GM19463 (cell line): Measurements from ENCODE around the gene KRT79.
"Not testable (repeated sequence)": the region's sequence is repeated elsewhere in the genome, so short reads cannot be mapped to it uniquely, and the experiment has no call there.

Experiments used
- ATAC-seq: cut with Tn5 transposase; IDR thresholded peaks from one replicate; pipeline ENCODE4 v1.9.1; 2021; ENCODE audit warnings: mild to moderate bottlenecking, moderate library complexity; ENCODE audit not compliant: unreplicated experiment

The KRT79 gene

DNA sequence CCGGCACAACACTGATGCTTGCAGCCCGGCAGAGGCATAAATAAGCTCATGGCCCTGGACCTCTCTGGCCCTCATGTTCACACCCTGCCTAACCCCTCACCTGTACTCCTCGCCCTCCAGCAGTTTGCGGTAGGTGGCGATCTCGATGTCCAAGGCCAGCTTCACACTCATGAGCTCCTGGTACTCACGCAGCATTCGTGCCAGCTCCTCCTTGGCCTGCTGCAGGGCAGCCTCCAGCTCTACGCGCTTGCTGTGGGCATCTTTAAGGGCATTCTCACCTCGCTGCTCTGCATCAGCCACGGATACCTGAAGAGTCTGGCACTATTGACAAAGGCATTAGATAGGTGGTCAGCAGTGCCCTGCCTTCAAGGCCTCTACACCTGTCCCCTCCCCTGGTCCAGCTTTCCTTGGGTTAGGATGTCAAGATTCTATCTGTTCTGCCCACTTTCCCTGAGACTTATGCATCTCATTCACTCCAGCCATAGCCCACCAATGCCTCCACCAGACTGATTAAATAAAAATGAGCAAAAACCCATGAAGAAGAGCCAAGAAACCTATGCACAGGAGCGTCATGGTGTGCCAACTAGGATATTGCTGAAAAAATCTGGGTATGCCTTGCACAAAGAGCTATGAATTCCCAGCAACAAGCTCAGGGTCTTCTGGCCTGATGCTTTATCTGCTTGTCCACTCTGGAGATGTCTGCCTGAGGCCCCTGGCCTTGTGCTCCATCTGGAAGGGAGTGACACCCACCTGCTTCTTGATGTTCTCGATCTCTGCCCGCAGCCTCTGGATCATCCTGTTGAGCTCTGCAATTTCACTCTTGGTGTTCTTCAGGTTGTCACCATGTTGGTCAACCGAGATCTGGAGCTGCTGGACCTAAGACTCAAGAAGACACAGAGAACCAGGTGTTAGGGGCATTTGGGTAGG, 26.3 kb downstream of the KRT79 start:
- ATAC-seq = no peak

DNA sequence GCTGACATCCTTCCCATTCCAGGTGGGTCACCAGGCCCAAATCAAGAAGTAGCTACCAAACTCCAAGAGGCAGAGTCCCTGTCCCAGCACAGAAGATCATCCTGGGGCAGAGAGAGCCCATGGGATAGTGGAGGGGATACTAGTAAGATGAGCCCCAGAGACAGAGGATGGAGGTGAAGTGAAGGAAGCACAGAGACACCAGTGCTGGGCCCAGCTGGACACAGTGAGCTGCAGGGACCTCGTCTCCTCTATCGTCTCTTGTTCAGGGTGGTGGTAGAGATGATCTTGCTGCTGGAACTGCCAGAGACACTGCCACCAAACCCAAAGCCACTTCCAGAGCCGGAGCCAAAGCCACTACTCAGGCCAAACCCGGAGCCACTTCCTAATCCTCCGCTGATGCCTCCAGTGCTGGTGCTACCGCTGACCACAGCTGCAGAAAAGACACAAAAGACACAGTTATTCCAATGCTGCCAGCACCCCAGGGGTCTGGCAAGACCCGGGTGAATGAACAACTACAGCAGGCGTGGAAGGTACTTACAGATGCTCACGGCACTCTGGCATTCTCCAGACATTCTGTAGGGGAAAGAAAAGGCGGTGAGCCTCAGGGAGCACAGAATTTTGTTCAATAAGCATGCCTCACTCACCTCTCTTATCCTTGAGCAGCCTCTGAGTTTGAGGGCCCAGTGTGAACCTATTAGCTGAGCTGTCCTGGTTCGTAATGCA, 27.1 kb downstream of the KRT79 start:
- ATAC-seq = no peak

DNA sequence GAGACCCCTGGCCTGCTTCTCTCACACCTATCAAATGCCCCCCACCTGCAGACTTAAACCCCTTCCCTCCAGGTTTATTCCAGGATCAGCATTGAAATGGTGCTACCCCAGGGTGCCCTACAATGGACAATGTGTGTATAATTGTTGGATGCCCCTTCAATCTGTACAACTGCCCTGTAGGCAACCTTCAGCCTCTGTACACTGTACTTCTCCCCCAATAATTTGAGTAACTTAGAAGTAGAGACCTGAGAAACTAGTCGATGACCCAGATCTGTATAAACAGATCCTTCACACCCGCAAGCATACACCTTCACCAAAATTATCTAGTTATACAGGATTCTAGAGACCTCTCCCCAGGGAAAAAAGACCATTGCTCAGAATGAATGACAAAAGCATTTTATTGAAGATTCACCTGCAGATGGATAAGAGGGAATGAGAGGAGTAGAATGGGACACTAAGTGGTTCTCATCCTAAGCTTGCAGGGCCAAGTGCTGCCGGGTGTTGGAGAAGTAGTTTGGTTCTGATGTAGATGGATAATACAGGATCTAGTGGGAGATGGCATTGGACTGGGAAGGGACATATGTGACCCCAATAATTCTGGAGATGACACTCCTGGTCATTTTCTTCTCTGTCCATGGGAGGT, 27.8 kb downstream of the KRT79 start:
- no peak for ATAC-seq

DNA sequence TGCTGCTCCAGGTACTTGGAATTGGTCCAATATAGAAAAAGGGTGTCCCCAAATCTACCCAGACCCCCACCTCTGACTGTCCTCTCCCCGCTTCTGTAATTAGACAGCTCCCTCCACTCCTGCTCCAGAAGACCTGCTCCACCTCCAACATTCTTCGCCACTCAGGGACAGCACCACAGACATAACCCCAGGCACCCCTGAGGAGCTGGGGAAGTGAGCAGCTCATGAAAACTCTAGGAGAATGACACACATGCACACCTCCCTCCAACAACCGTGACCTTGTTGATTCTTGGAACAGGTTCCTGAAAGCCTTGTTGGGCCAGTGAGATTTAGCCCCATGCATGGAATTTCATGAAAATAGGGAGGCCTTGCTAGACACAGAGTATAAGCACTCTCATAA, 28.4 kb downstream of the KRT79 start:
- ATAC-seq = no peak

DNA sequence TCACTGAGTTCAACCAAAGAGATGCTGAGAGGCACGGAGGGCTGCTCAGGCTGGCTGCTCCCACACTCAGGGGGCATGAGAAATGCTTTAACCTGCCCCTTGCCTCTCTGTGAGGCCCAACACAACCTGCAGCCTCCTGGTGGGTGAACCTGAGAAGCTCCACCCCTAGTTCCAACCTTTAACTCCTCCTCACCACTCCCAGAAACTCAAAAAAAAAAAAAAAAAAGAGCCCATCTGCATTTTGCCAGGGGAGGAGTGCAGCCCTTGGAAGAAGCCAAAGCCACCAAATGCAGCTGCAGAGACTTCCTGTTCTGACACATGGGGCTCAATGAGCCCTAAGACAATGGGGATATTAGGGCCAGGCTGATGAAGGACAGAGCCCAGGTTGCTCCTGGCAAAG, 29.1 kb downstream of the KRT79 start:
- ATAC-seq = no peak

DNA sequence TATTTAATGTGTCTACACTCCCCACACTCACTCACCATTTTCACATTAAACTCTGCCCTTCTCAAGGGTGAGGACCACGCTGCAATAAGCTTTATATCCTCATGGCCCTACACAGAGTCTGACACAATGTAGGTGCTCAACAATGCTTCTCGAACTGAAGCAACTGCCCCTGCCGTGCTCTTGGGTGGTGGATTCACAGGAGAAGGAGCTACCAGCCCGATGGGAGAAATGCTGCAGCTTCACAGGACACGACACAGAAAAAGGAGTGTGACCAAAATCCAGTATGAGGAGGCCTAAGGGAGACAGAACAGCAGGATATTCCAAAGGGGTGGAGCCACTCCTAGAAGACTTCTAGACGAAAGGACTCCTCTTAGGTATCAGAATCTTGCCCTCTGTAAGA, 31.7 kb downstream of the KRT79 start:
- no peak for ATAC-seq

DNA sequence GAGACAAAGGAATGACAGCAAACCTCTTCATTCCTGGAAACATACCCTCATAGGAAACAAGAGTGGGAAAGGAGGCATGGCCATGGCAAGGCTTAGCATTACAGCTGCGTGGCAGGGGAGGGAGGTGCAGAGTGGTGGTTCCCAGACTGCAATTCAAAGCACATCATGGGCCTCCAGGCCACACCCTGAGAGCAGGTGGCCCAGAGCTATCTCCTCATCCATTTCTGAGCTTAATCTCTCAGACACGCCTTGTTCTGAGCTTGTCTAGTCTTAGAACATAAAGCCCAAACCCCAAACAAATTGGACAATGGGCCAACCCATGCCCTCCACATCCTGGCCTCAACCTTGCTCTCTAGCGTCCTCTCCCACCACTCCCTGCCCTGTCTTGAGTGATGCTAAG, 32.3 kb downstream of the KRT79 start:
- ATAC-seq = no peak

DNA sequence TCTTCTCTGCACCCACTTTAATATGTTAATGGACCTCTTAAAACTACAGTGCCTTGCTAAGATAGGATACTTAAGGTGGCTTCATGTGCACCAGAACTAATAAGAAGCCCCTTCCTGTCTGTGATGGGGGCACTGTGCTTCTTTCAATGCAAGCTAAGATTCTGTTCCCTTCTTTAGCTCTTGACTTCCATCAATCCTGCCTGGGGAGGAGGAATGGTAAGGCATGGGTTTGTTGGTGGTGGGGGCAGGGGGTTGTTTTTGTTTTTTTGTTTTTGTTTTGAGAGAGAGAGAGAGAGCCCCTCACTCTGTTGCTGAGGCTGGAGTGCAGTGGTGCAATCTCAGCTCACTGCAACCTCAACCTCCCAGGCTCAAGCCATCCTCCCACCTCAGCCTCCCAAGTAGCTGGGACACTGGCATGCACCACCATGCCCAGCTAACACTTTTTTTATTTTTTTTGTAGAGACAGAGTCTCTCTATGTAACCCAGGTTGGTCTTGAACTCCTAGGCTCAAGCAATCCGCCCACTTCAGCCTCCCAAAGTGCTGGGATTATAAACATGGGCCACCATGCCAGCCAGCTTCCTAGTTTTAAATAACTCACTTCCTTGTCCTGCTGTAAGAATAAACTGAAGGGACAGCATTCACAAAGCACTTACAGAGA, 33.7 kb downstream of the KRT79 start:
- ATAC-seq = no peak

DNA sequence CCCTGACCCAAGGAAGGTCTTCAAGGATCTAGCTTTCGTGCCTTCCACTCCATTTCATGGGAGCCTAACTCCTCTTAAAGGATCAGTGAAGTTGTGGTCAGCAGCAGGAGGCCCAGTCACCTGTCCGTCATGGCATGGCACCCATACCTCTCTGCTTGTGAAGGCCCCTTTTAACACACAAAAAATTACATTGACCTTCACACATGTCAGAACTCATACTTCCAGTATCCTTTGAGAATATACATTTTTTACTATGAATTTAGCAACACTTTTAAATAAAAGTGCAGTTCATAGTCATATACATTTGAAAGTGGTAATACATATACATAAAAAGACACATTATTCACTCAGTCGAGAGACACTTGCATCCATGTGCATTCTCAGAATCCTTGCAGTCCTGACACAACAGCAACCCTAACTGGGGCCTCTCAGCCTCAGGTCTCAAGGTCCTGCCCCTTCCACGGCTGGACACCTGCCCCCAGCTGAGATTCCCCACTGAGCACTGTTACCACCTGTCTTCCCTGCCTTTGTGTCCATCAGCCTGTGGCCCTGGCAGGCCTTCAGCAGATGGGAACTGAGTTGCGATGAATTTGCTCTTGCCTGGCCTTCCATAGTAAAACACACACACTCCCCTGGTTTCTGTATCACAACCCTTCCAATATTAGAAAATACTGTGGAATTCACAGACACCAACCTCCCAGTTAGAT, 34.5 kb downstream of the KRT79 start:
- no peak for ATAC-seq

DNA sequence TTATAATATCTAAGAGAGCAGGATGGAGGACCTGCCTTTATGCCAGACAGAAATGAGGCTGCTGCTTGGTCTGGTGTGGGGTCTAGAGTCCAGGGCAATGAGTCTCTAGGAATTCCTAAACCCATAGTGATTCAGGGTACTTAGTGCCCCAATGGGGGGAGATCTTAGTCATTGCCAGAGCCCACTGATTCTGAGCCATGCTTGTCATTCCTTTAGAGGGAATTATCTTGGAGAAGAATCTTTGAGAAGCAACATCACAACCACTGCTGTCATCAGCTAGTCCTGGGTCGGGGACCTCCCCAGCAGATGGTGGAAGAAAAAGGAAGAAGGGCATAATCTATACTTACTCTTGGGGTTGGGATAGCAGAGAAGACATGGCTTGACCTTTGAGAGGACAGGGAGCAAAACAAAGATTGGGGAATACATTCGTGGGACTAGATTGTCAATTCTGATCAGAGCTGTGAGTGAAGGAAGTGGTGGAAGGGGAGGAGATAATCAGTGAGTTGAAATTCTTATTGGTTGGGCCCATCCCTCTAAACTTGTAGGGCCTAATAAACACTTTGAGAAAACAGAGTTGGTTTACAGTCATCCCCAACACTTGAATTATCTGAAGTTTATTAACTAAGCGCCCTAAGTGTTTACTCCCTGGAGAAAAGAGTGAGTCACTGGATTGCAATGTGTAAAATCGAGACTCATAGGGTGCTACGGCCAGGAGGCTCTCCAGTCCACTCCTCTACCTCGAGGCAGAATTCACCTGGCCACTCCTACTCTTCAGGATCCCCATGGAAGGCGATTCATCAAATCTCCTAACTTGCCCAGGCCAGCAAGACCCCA, 35.2 kb downstream of the KRT79 start:
- ATAC-seq = no peak

DNA sequence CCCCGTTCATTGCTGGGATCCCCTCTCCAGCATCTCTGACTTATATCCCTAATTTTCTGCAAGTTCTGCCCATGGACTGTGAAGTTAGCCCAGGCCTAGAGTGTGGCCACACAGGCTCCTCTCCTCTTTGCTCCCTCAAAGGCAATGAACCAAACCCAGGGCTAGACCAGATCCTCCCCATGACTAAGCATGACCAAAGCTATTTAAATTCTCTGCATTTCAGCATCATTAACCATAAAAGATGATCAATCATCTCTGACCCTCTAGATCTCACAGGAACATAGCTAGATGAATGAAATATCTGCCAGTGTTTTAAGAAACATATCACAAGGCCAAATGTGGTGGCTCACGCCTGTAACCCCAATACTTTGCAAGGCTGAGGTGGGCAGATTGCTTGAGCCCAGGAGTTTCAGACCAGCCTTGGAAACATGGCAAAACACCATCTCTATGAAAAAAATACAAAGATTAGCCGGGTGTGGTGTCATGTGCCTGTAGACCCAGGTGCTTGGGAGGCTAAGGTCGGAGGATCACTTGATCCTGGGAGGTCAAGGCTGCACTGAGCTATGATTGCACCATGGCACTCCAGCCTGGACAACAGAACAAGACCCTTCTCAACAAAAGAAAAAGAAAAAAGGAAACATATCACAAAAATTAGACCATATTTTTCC, 36.0 kb downstream of the KRT79 start:
- no peak for ATAC-seq

DNA sequence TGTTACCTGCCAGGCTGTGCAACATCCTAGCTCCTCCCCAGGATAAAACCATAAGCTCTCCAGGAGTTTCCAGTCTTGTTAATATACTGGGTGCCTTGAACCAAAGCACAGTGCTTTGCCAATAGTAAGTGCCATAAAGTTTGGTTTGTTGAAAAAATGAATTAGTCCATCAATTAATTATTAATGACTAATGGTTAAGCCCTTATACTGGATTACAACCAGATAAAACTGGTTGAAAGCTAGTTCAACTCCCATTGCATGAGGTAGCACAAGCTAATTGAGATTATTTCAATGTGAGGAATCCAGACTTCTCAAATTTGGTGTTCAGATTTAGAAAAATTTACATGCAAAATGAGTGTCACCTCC, 36.6 kb downstream of the KRT79 start:
- ATAC-seq = no peak

DNA sequence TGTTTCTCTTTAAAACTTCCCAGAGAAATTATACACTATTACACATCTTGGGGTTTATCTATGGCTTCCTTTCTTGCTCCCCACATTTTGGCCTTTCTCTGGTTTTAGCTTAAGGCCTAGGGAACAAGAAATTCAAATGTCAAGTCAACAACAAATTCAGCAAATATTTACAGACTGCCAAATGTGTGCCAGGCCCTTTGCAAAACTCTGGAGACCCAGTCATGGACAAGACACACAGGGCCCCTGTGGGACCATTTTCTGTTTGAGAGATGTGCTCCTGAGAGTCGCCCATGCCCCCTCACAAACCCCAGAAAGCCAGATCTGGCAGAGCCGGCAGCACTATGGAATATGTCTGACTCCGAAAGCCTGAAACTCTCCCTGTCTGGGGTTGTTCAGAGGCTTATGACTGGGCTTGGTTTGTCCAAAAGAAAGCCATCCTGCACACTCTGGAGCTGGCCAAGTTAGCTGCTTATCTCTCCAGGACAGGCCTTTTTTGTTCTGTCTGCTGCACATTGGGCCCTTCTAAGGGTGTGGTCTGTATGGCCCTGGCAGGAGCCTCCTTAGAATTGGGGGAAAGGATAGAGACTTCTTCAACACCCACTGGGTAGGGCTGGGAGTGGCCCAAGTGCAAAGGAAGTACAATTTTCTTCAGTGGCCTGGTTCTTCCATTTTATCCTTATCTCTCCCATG, 37.1 kb downstream of the KRT79 start:
- ATAC-seq = no peak

DNA sequence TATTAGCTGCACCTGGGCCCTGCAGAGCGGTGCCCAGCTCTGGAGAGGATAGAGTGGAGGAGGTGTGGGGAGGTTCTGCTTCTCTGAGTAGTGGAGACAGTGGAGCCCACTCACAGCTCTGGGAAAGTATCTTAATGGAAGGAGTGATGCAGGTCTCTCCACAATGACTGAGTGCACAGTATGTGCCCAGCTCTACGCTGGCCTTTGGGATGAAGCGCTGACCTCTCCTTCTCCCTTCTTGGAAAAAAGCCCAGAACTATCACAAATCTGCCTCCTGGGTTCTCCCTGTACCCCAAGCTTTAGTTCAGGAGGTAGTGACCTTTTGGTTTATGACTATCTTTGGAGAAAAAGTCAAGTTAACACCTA, 37.7 kb downstream of the KRT79 start:
- no peak for ATAC-seq

DNA sequence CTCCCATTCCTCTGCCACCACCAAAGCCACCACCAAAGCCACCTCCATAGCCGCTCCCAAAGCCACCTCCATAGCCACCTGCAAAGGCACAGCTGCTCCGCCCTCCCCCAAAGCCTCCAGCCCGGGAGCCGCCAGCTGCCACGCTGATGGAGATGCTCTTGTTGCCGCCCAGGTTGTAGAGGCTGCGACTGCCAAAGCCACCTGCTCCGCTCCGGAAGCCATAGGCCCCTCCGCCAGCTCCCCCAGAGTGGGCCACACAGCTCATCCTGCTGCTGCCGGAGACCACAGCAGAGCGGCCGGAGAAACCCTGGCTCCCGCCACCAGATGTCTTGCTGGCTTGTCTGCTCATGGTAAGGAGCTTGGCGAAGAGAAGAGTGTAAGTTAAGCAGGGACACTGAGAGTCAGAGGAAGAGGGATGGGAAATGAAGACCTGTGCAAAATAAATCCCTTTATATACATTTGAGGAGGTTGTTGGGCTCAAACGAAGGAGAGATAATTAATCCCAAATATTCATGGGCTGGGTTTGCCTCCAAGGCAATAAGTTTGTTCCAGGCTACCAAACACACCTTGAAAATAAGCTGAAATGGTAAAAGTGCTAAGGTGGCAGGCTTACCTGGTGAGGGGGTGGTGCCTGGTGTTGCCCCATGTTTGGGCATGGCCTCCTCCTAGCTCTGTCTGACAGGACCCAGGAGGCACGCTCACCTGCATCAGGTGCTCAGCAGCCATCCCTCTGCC, 38.2 kb downstream of the KRT79 start, which contains the start of gene KRT3:
Gene KRT3 (minus strand): TSS at position 424 of the 735 bp plus-strand sequence. CDS start 75 bp downstream, at position 349.
- no peak for ATAC-seq

DNA sequence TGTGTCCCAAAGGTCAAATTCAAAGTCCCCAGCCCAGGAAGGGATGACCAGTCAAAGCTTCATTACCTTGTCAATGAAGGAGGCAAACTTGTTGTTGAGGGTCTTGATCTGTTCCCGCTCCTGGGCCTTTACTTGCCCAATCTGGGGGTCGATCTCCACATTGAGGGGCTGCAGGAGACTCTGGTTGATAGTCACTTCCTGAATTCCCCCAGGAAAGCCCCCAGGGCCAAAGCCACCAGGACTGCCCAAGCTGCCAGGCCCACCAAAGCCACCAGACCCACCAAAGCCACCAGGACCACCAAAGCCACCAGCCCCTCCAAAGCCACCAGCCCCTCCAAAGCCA, 38.8 kb downstream of the KRT79 start:
- ATAC-seq = not testable (repeated sequence)

DNA sequence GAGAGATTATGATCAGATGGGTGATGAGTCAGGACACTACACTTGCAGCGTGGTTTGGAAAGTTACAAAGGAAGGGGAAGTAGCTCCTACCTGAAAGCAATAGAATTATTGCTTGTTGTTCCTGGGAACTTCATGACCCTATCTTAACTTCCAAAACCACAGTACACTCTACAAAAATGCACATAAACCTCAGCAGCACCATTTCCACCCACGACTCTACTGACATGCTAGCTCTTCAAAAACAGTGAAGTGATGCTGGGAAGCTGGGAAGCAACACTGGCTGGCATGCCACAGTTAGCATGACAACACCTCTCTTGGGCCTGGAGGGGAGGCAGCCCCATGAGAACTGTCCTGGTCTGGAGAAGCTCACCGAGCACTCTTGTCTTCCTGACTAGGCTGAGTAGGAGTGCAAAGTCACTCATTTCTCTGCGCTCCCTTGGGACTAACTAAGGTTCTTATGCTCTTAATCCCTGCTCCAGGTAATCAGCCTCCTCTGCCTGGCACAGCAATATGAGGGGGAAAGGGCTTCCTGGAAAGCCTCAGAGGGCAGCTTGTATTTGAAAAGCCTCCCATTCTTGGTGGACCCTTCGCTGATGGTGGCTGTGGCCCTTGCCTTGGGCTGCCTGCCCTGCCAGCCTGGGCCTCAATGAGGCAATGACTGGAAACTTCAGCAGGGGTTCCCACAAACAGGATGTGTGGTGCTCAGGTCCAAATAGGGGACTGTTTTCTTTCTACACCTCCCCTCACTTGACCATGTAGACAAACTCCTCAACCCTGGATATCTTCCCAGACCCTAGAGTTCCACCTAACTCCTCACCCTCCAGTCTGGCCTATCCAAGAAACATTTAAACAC, 39.4 kb downstream of the KRT79 start:
- ATAC-seq = no peak
